Loucy (cell line): ENCODE data around the gene GATB.

Experiments used
- CTCF ChIP-seq: fragments of 200-600 bp; sonication (generic); conservative IDR thresholded peaks from 2 replicates; pipeline ENCODE4 v1.5.1; 2014; ENCODE audit warnings: mild to moderate bottlenecking, antibody characterized with exemption, low read length
- EZH2phosphoT487 ChIP-seq: fragments of 200-600 bp; IDR thresholded peaks from 2 replicates; pipeline ENCODE4 v1.6.1; 2018; ENCODE audit warnings: antibody characterized with exemption, mild to moderate bottlenecking, moderate library complexity, borderline replicate concordance

- TF ChIP-seq CTCF (no peak), EZH2phosphoT487 (no peak)
Observed at GRCh38 chr4:151670843-151671242, 90.0 kb downstream of the GATB start.
